Measurements from ENCODE around the gene ADCY10. TPM values are rescaled to one million over a fixed set of nuclear protein-coding genes. Genes with fewer than 3 reads are reported as not detected.

The ADCY10 gene
- total and polyA plus RNA-seq, 9 of the 15 experiments (the other 6 are each of a cell fraction or from before 2014, with no cell fraction given): 0.08 to 0.86 (median 0.22) TPM

DNA sequence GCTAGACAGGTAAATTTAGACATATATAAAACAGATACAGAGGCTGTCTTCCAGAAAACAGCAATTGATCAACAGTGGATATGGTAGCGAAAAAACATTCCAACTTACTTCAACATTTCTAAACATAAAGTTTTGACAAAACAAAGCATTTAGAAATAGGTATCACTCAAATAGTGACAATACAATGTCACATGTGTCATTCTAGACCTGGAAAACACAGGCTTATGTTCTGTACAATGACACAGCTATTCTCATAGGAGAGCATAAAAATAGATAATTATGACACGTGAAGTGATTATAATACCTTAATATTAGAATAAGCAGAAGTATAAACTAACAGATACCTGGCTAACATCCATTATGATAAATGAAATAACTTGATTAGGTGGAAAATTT lies 14.5 kb upstream of the ADCY10 start (continued):
- TF ChIP-seq, protein P1, sequence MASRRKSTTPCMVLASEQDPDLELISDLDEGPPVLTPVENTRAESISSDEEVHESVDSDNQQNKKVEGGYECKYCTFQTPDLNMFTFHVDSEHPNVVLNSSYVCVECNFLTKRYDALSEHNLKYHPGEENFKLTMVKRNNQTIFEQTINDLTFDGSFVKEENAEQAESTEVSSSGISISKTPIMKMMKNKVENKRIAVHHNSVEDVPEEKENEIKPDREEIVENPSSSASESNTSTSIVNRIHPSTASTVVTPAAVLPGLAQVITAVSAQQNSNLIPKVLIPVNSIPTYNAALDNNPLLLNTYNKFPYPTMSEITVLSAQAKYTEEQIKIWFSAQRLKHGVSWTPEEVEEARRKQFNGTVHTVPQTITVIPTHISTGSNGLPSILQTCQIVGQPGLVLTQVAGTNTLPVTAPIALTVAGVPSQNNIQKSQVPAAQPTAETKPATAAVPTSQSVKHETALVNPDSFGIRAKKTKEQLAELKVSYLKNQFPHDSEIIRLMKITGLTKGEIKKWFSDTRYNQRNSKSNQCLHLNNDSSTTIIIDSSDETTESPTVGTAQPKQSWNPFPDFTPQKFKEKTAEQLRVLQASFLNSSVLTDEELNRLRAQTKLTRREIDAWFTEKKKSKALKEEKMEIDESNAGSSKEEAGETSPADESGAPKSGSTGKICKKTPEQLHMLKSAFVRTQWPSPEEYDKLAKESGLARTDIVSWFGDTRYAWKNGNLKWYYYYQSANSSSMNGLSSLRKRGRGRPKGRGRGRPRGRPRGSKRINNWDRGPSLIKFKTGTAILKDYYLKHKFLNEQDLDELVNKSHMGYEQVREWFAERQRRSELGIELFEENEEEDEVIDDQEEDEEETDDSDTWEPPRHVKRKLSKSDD (conservative IDR thresholded peaks at IDR 0.05; ENCODE audit: low read length): no peak
- TF ChIP-seq ZNF551 (CRISPR knock-in tag; IDR thresholded peaks at IDR 0.05) (0 out of 2 replicates have a peak, but pooled peaks have one; percentile 13), DDX20 (tag; IDR thresholded peaks at IDR 0.05; ENCODE audit: low read depth) (no peak), MEIS2 (IDR thresholded peaks at IDR 0.05; ENCODE audit: partially characterized antibody) (peak; percentile 75), PHTF2 (CRISPR knock-in tag; IDR thresholded peaks at IDR 0.05) (no peak), ZSCAN32 (CRISPR knock-in tag; IDR thresholded peaks at IDR 0.05) (no peak), CHD4 (IDR thresholded peaks at IDR 0.05; ENCODE audit: insufficient read depth, insufficient replicate concordance, low read depth, low read length, poor library complexity, severe bottlenecking) (no peak), SMARCC2 (IDR thresholded peaks at IDR 0.05; ENCODE audit: low read depth) (0 out of 2 replicates have a peak, but pooled peaks have one; percentile 13), RBBP5 (IDR thresholded peaks at IDR 0.05; ENCODE audit: borderline replicate concordance, insufficient read depth, low read length, poor library complexity, severe bottlenecking) (no peak), TBP (optimal IDR thresholded peaks at IDR 0.05; ENCODE audit: low read depth, low read length) (peak; percentile 17), NR4A1 (CRISPR knock-in tag; IDR thresholded peaks at IDR 0.05) (no peak), NR4A1 (tag; IDR thresholded peaks at IDR 0.05) (no peak), ZNF197 (CRISPR knock-in tag; IDR thresholded peaks at IDR 0.05; ENCODE audit: low read depth) (no peak), RHOXF2B (CRISPR knock-in tag; conservative IDR thresholded peaks at IDR 0.05) (no peak), NR1H2 (CRISPR knock-in tag; IDR thresholded peaks at IDR 0.05) (no peak), ADNP (tag; IDR thresholded peaks at IDR 0.05) (no peak; the same call in 1 of the 2 replicates), HDGF (IDR thresholded peaks at IDR 0.05) (no peak), ZFP30 (CRISPR knock-in tag; IDR thresholded peaks at IDR 0.05; ENCODE audit: borderline replicate concordance) (no peak), JUND (IDR thresholded peaks at IDR 0.05; ENCODE audit: borderline replicate concordance, low read depth, low read length) (0 out of 2 replicates have a peak, but pooled peaks have one; percentile 2), JUND (tag; IDR thresholded peaks at IDR 0.05; ENCODE audit: borderline replicate concordance, low read depth, low read length) (no peak; the same call in 2 of the 3 replicates)
- TF ChIP-seq, protein P2, sequence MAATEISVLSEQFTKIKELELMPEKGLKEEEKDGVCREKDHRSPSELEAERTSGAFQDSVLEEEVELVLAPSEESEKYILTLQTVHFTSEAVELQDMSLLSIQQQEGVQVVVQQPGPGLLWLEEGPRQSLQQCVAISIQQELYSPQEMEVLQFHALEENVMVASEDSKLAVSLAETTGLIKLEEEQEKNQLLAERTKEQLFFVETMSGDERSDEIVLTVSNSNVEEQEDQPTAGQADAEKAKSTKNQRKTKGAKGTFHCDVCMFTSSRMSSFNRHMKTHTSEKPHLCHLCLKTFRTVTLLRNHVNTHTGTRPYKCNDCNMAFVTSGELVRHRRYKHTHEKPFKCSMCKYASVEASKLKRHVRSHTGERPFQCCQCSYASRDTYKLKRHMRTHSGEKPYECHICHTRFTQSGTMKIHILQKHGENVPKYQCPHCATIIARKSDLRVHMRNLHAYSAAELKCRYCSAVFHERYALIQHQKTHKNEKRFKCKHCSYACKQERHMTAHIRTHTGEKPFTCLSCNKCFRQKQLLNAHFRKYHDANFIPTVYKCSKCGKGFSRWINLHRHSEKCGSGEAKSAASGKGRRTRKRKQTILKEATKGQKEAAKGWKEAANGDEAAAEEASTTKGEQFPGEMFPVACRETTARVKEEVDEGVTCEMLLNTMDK (IDR thresholded peaks at IDR 0.05; ENCODE audit: borderline replicate concordance, insufficient read depth, low read depth, low read length, poor library complexity, severe bottlenecking): no peak
- TF ChIP-seq, protein P3, sequence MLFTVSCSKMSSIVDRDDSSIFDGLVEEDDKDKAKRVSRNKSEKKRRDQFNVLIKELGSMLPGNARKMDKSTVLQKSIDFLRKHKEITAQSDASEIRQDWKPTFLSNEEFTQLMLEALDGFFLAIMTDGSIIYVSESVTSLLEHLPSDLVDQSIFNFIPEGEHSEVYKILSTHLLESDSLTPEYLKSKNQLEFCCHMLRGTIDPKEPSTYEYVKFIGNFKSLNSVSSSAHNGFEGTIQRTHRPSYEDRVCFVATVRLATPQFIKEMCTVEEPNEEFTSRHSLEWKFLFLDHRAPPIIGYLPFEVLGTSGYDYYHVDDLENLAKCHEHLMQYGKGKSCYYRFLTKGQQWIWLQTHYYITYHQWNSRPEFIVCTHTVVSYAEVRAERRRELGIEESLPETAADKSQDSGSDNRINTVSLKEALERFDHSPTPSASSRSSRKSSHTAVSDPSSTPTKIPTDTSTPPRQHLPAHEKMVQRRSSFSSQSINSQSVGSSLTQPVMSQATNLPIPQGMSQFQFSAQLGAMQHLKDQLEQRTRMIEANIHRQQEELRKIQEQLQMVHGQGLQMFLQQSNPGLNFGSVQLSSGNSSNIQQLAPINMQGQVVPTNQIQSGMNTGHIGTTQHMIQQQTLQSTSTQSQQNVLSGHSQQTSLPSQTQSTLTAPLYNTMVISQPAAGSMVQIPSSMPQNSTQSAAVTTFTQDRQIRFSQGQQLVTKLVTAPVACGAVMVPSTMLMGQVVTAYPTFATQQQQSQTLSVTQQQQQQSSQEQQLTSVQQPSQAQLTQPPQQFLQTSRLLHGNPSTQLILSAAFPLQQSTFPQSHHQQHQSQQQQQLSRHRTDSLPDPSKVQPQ (CRISPR knock-in tag; IDR thresholded peaks at IDR 0.05; ENCODE audit: borderline replicate concordance): no peak
